AG09309 (cell line): ENCODE measurements around the gene SNRNP25.

Source experiments
- DNase-seq: peaks from one replicate; pipeline ENCODE4 v3.0.0-alpha.2; 2010; ENCODE audit warnings: low read depth
- H3K4me3 ChIP-seq: 2 replicates; pipeline ENCODE4 v1.5.1; 2011; ENCODE audit warnings: mild to moderate bottlenecking, low read depth, low read length, moderate library complexity; ENCODE audit not compliant: control insufficient read depth
- CTCF ChIP-seq: IDR thresholded peaks from 2 replicates; pipeline ENCODE4 v1.5.1; 2011; ENCODE audit warnings: mild to moderate bottlenecking, low read depth, low read length, inconsistent platforms; ENCODE audit not compliant: insufficient read depth, control insufficient read depth; ENCODE audit errors: missing control alignments

SNRNP25 gene

GRCh38 chr16:88613-89012 is 35.0 kb downstream of the SNRNP25 start:
- DNase-seq, result no peak
- no peak overlapping the region for H3K4me3 ChIP-seq
- no peak for TF ChIP-seq CTCF

GRCh38 chr16:89391-90302 is 36.0 kb downstream of the SNRNP25 start:
- no peak overlapping the region for H3K4me3 ChIP-seq
- DNase-seq, result no peak
- no peak for TF ChIP-seq CTCF

GRCh38 chr16:91484-91883 is 37.9 kb downstream of the SNRNP25 start:
- no peak for TF ChIP-seq CTCF
- no peak overlapping the region for H3K4me3 ChIP-seq
- DNase-seq, result no peak

- no peak for TF ChIP-seq CTCF
- DNase-seq, result no peak
- H3K4me3 ChIP-seq, result no peak overlapping the region
These were observed 39.1 kb downstream of the SNRNP25 start for GRCh38 chr16:92431-93339.

- H3K4me3 ChIP-seq, result no peak overlapping the region
- no peak for TF ChIP-seq CTCF
- no peak for DNase-seq
These were observed 41.3 kb downstream of the SNRNP25 start for GRCh38 chr16:94918-95265.

- DNase-seq, result no peak
- H3K4me3 ChIP-seq, result no peak overlapping the region
- TF ChIP-seq CTCF, result peak; percentile 99
These were observed 43.3 kb downstream of the SNRNP25 start for GRCh38 chr16:96935-97381.
